ENCODE measurements around the gene CEP72.

CEP72 gene

DNA sequence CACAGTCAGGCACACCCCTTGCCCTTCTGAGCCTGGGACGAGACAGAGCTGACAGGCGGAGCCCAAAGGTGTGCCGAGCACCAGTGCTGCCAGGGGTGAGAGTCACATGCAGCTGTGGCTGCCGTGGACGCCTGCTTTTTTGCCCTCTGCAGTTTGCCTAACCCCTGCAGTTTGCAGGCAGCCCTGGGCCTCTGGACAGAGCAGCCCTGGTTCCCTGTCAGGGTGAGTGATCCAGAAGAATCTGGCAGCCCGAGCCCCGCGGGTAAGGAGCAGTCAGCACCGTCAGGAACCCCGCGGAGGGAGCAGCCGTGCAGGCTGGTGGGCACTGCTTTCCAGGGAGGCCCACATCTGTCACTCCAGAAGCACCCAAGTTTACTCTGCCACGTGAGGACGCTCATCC lies 30.3 kb downstream of the CEP72 start:
- no peaks in the 10 kb centered on the region for H3F3A ChIP-seq (ENCODE audit: control insufficient read depth, insufficient read depth)
- no peak for TF ChIP-seq CTCF (IDR thresholded peaks at IDR 0.05; ENCODE audit: low read depth, low read length, poor library complexity, severe bottlenecking)
- no peak for TF ChIP-seq EZH2phosphoT487 (IDR thresholded peaks at IDR 0.05; ENCODE audit: borderline replicate concordance, low read length)
- no peak overlapping the region for H3K4me3 ChIP-seq (ENCODE audit: low read length)
- no peak overlapping the region for H3K4me2 ChIP-seq (ENCODE audit: low read length)
- no peaks in the 10 kb centered on the region for H3K27me3 ChIP-seq (ENCODE audit: control insufficient read depth, low read length)
- H3K4me1 ChIP-seq (ENCODE audit: control insufficient read depth, low read length), result peaks cover 12% of the 10 kb centered on the region
- no peak overlapping the region for H3K27ac ChIP-seq (ENCODE audit: low read depth, low read length)
- H3K9me2 ChIP-seq (replicated peaks; ENCODE audit: control insufficient read depth, low read length), result no peaks in the 10 kb centered on the region
- H3K79me2 ChIP-seq (ENCODE audit: control insufficient read depth, low read length), result no peaks in the 10 kb centered on the region
- no peaks in the 10 kb centered on the region for H4K20me1 ChIP-seq (ENCODE audit: control insufficient read depth, insufficient read depth, low read depth, low read length)
- 0 out of 2 replicates have a peak, but pooled peaks cover 10% of the 10 kb centered on the region for H3K9me3 ChIP-seq (ENCODE audit: control insufficient read depth, insufficient read depth, low read length)
- H3K36me3 ChIP-seq (ENCODE audit: control insufficient read depth, low read length), result peaks cover 93% of the 10 kb centered on the region

DNA sequence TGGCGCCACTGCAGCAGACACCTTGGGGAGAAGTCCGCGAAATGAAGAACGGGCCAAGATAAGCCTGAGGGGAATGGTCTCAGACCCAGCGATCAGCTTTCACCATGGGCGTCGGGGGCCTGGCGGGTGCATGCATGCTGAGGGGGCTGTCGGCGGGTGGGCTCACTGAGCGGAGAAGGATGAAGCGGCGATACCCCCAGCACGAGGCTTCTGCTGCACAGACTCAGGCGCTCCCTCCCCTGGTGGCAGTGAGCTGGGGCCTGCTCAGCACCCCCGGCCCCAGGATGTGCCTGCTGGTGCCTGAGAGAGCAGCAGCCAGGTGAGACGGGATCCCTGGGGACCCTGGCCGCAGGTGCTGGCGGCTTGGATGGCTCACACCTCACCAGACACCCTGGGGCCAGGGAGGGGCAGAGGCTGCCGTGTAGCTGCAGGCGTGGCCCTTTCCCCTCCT lies 31.2 kb downstream of the CEP72 start:
- Histone ChIP-seq H3K9me3 (ENCODE audit: control insufficient read depth, insufficient read depth, low read length) (peaks cover 17% of the 10 kb centered on the region), H3K9me2 (replicated peaks; ENCODE audit: control insufficient read depth, low read length) (no peaks in the 10 kb centered on the region), H3K4me3 (ENCODE audit: low read length) (no peak overlapping the region), H3K4me2 (ENCODE audit: low read length) (peak overlapping the region; percentile 19; the same call in 1 of the 2 replicates), H4K20me1 (ENCODE audit: control insufficient read depth, insufficient read depth, low read depth, low read length) (no peaks in the 10 kb centered on the region), H3K27me3 (ENCODE audit: control insufficient read depth, low read length) (no peaks in the 10 kb centered on the region), H3K27ac (ENCODE audit: low read depth, low read length) (no peak overlapping the region), H3F3A (ENCODE audit: control insufficient read depth, insufficient read depth) (no peaks in the 10 kb centered on the region), H3K4me1 (ENCODE audit: control insufficient read depth, low read length) (peaks cover 12% of the 10 kb centered on the region), H3K36me3 (ENCODE audit: control insufficient read depth, low read length) (peaks cover 93% of the 10 kb centered on the region), H3K79me2 (ENCODE audit: control insufficient read depth, low read length) (no peaks in the 10 kb centered on the region)
- no peak for TF ChIP-seq EZH2phosphoT487 (IDR thresholded peaks at IDR 0.05; ENCODE audit: borderline replicate concordance, low read length)
- no peak for TF ChIP-seq CTCF (IDR thresholded peaks at IDR 0.05; ENCODE audit: low read depth, low read length, poor library complexity, severe bottlenecking)

DNA sequence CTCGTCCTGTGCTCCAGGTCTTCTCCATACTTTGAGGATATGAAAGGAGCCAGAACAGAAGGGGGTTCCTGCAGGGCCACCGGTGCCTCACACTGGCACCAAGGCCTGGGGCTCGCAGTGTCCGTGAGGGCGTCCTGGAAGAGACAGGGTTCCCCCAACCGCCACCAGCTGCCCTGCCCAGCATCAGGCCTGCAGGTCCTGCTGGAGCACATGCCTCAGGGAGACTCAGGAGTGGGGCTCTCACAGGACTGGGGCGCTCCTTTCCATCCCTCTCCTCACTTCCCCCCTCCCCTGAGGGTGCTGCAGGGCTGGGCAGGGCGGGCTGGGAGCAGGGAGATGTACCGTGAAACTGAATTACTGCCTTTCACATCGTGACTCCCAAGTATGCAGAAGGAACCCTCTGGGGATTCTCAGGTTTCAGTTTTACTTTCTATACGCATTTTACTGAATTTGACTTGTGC lies 31.7 kb downstream of the CEP72 start:
- peak overlapping the region; percentile 19; the same call in 1 of the 2 replicates for H3K4me2 ChIP-seq (ENCODE audit: low read length)
- H3K79me2 ChIP-seq (ENCODE audit: control insufficient read depth, low read length), result no peaks in the 10 kb centered on the region
- no peaks in the 10 kb centered on the region for H4K20me1 ChIP-seq (ENCODE audit: control insufficient read depth, insufficient read depth, low read depth, low read length)
- H3K36me3 ChIP-seq (ENCODE audit: control insufficient read depth, low read length), result peaks cover 89% of the 10 kb centered on the region
- no peak overlapping the region for H3K4me3 ChIP-seq (ENCODE audit: low read length)
- no peak overlapping the region; the same call in 1 of the 2 replicates for H3K27ac ChIP-seq (ENCODE audit: low read depth, low read length)
- H3K27me3 ChIP-seq (ENCODE audit: control insufficient read depth, low read length), result no peaks in the 10 kb centered on the region
- H3K9me2 ChIP-seq (replicated peaks; ENCODE audit: control insufficient read depth, low read length), result no peaks in the 10 kb centered on the region
- H3K4me1 ChIP-seq (ENCODE audit: control insufficient read depth, low read length), result peaks cover 12% of the 10 kb centered on the region
- no peaks in the 10 kb centered on the region for H3F3A ChIP-seq (ENCODE audit: control insufficient read depth, insufficient read depth)
- H3K9me3 ChIP-seq (ENCODE audit: control insufficient read depth, insufficient read depth, low read length), result peaks cover 18% of the 10 kb centered on the region
- no peak for TF ChIP-seq CTCF (IDR thresholded peaks at IDR 0.05; ENCODE audit: low read depth, low read length, poor library complexity, severe bottlenecking)
